ENCODE data around the gene OCEL1.

OCEL1 gene

DNA sequence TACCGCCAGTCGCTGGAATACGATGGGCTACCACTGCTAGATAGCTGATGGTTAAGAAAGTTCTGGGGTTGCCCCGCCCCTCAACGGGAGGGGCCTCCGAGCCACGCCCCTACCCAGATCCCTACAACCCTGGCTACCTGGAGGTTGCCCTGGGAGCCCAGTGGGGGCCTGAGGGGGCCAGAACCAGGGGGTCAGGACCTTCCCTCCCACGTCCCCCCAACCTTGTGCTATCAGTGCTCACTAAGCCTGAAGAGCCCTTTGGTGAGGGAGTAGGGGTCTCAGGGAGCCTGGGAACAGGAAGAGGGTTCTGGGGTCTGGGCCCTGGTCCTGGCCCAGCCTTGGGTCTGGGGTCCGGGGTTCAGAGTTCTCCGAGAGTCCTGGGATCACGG is 8.9 kb downstream of the OCEL1 start:
- H4K91ac ChIP-seq (ENCODE audit: low read length): peak overlapping the region; percentile 92
- H2BK120ac ChIP-seq (ENCODE audit: low read depth, low read length): no peak overlapping the region
- H3K4me3 ChIP-seq (ENCODE audit: insufficient read depth in 1 of 2, low read depth in 1 of 2, low read length in 2 of 2): peak overlapping the region; percentile 68 to 74
- H2BK15ac ChIP-seq (ENCODE audit: low read depth, poor library complexity, severe bottlenecking): peak overlapping the region; percentile 55
- no peaks in the 10 kb centered on the region for H3K9me3 ChIP-seq (ENCODE audit: control insufficient read depth, low read length)
- H2BK12ac ChIP-seq (ENCODE audit: low read length in 2 of 2): peak overlapping the region in 1 of 2 experiments; percentile 37
- peaks cover 35 to 62% of the 10 kb centered on the region in 2 experiments for H3K36me3 ChIP-seq (ENCODE audit: control insufficient read depth in 1 of 2, insufficient read depth in 2 of 2, low read depth in 1 of 2, low read length in 2 of 2)
- WGBS: 13% methylated on average over 9 of the region's 11 CpGs
- H3K4ac ChIP-seq (ENCODE audit: low read depth in 1 of 2, low read length in 2 of 2): peak overlapping the region; percentile 21 to 28
- peak overlapping the region; percentile 92 for H3K4me2 ChIP-seq (ENCODE audit: low read length, poor library complexity, severe bottlenecking)
- peak overlapping the region; percentile 68 for H3K27ac ChIP-seq (ENCODE audit: low read length, poor library complexity, severe bottlenecking)
- DNase-seq: peak; percentile 67
- peaks cover 24% of the 10 kb centered on the region for H3K4me1 ChIP-seq (ENCODE audit: control insufficient read depth, insufficient read depth, low read depth, low read length)
- H3K79me1 ChIP-seq (replicated peaks; ENCODE audit: low read length, poor library complexity, severe bottlenecking): peaks cover 20% of the 10 kb centered on the region
- H2BK5ac ChIP-seq (ENCODE audit: low read depth, low read length, poor library complexity, severe bottlenecking): no peak overlapping the region
- no peaks in the 10 kb centered on the region for H3K27me3 ChIP-seq (ENCODE audit: control insufficient read depth in 1 of 2, insufficient read depth in 1 of 2, low read length in 2 of 2)
- peak overlapping the region in 1 of 2 experiments; percentile 75 for H3K23ac ChIP-seq (ENCODE audit: low read length in 2 of 2)
- peak overlapping the region in 1 of 2 experiments; percentile 35 for H3K14ac ChIP-seq (ENCODE audit: low read length in 2 of 2)
- peak overlapping the region; percentile 40 to 96 for H3K18ac ChIP-seq (ENCODE audit: low read depth in 1 of 2, low read length in 2 of 2)
- H2AK5ac ChIP-seq (ENCODE audit: low read length, severe bottlenecking): peak overlapping the region; percentile 90
- H4K8ac ChIP-seq (ENCODE audit: low read length): peak overlapping the region; percentile 92
- no peak overlapping the region for H2AFZ ChIP-seq (ENCODE audit: low read depth, low read length)
- H3K9ac ChIP-seq (ENCODE audit: low read length): peak overlapping the region; percentile 60

DNA sequence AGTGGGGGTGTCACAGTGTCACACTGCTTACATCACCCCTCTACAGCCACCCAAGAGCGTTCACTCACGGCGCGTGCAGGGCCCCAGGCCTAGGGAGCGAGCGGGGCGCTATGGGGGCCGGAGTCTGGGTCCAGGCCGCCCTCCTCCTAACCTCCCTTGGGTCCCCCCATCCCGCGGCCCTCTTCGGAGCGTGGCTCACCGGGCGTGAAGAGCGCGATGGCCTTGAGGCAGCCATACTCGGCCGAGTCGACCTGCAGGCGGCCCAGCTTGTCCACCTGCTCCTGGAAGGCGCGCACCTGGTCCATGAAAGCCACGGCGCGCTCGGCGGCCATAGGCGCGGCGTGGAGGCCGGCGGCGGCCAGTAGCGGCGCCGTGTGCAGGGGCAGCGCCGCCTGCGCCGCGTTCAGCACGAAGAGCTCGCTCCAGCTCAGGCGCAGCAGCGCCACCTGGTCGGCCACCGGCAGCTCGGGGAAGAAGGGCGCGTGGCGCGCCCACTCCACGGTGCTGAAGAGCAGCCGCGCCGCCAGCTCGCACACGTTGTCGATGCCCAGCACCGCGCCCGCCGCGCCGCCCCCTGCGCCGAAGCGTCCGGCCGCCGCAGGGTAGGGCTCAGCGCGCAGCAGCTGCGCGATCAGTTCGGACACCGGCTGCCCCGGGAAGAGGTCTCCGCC is 9.4 kb downstream of the OCEL1 start:
- H3K36me3 ChIP-seq (ENCODE audit: control insufficient read depth in 1 of 2, insufficient read depth in 2 of 2, low read depth in 1 of 2, low read length in 2 of 2): peaks cover 31 to 62% of the 10 kb centered on the region in 2 experiments
- peak overlapping the region; percentile 54 for H2BK120ac ChIP-seq (ENCODE audit: low read depth, low read length)
- peak overlapping the region in 1 of 2 experiments; percentile 77 for H3K23ac ChIP-seq (ENCODE audit: low read length in 2 of 2)
- no peak overlapping the region for H2BK5ac ChIP-seq (ENCODE audit: low read depth, low read length, poor library complexity, severe bottlenecking)
- WGBS: 3% methylated on average over 63 of the region's 80 CpGs
- peaks cover 22% of the 10 kb centered on the region for H3K79me1 ChIP-seq (replicated peaks; ENCODE audit: low read length, poor library complexity, severe bottlenecking)
- H3K4ac ChIP-seq (ENCODE audit: low read depth in 1 of 2, low read length in 2 of 2): peak overlapping the region; percentile 21 to 28
- H2AFZ ChIP-seq (ENCODE audit: low read depth, low read length): no peak overlapping the region
- H3K9me3 ChIP-seq (ENCODE audit: control insufficient read depth, low read length): no peaks in the 10 kb centered on the region
- H3K4me1 ChIP-seq (ENCODE audit: control insufficient read depth, insufficient read depth, low read depth, low read length): peaks cover 26% of the 10 kb centered on the region
- peak overlapping the region; percentile 92 for H4K91ac ChIP-seq (ENCODE audit: low read length)
- peak overlapping the region; percentile 83 for H2BK15ac ChIP-seq (ENCODE audit: low read depth, poor library complexity, severe bottlenecking)
- peak overlapping the region; percentile 92 for H4K8ac ChIP-seq (ENCODE audit: low read length)
- DNase-seq: peak; percentile 79
- peak overlapping the region; percentile 68 to 74 for H3K4me3 ChIP-seq (ENCODE audit: insufficient read depth in 1 of 2, low read depth in 1 of 2, low read length in 2 of 2)
- peak overlapping the region in 1 of 2 experiments; percentile 87 for H2BK12ac ChIP-seq (ENCODE audit: low read length in 2 of 2)
- peak overlapping the region; percentile 60 for H3K9ac ChIP-seq (ENCODE audit: low read length)
- H3K27ac ChIP-seq (ENCODE audit: low read length, poor library complexity, severe bottlenecking): peak overlapping the region; percentile 68
- H2AK5ac ChIP-seq (ENCODE audit: low read length, severe bottlenecking): peak overlapping the region; percentile 90
- no peaks in the 10 kb centered on the region for H3K27me3 ChIP-seq (ENCODE audit: control insufficient read depth in 1 of 2, insufficient read depth in 1 of 2, low read length in 2 of 2)
- peak overlapping the region in 1 of 2 experiments; percentile 90 for H3K14ac ChIP-seq (ENCODE audit: low read length in 2 of 2)
- H3K4me2 ChIP-seq (ENCODE audit: low read length, poor library complexity, severe bottlenecking): peak overlapping the region; percentile 92
- peak overlapping the region; percentile 40 to 96 for H3K18ac ChIP-seq (ENCODE audit: low read depth in 1 of 2, low read length in 2 of 2)

DNA sequence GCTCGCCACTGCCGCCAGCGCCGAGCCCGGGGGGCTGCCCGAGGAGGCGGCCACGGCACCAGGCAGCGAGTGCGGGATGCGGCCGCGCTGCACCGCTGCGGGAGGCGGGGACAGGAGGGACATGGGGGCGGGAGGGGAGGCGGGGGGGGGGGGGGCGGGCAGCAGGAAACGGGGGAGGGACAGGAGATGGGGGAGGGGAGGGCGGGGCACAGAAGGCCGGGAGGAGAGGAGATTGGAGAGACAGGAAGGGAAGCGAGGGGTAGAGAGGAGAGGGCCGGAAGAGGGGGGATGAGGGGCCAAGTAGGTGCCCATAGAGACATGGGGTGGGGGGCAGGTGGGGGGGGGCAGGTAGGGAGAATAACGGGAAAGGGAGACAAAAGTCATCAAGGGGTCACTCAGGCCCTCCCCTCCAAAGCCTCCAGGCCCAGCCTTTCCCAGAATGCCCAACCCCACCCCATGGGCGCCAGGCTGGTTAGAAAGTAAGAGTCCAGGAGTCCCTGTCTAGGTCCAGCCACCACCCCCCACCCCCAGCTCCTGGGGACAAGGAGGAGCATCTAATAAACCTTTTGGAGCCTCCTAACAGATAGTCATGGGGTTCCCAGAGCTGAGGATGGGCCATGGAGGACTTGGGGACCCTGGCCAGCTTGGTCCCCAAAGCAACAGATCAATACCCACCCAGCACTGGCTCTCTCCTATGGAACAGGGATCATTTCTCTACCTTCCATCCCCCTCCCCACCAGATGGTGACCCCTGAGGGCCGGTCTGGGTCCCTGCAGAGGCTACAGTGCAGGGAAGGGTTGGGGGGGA is 10.1 kb downstream of the OCEL1 start:
- peak overlapping the region; percentile 92 for H3K4me2 ChIP-seq (ENCODE audit: low read length, poor library complexity, severe bottlenecking)
- H2AK5ac ChIP-seq (ENCODE audit: low read length, severe bottlenecking): peak overlapping the region; percentile 56
- peak overlapping the region; percentile 65 for H3K27ac ChIP-seq (ENCODE audit: low read length, poor library complexity, severe bottlenecking)
- H2BK120ac ChIP-seq (ENCODE audit: low read depth, low read length): peak overlapping the region; percentile 82
- no peak overlapping the region for H2BK5ac ChIP-seq (ENCODE audit: low read depth, low read length, poor library complexity, severe bottlenecking)
- WGBS: 10% methylated on average over 7 of the region's 27 CpGs
- peaks cover 30% of the 10 kb centered on the region for H3K4me1 ChIP-seq (ENCODE audit: control insufficient read depth, insufficient read depth, low read depth, low read length)
- H3K9ac ChIP-seq (ENCODE audit: low read length): no peak overlapping the region
- H3K36me3 ChIP-seq (ENCODE audit: control insufficient read depth in 1 of 2, insufficient read depth in 2 of 2, low read depth in 1 of 2, low read length in 2 of 2): peaks cover 28 to 60% of the 10 kb centered on the region in 2 experiments
- H3K79me1 ChIP-seq (replicated peaks; ENCODE audit: low read length, poor library complexity, severe bottlenecking): peaks cover 17% of the 10 kb centered on the region
- H2AFZ ChIP-seq (ENCODE audit: low read depth, low read length): no peak overlapping the region
- H3K4ac ChIP-seq (ENCODE audit: low read depth in 1 of 2, low read length in 2 of 2): peak overlapping the region; percentile 28 to 56
- peak overlapping the region; percentile 68 to 74 for H3K4me3 ChIP-seq (ENCODE audit: insufficient read depth in 1 of 2, low read depth in 1 of 2, low read length in 2 of 2)
- H3K23ac ChIP-seq (ENCODE audit: low read length in 2 of 2): peak overlapping the region in 1 of 2 experiments; percentile 77
- H3K9me3 ChIP-seq (ENCODE audit: control insufficient read depth, low read length): no peaks in the 10 kb centered on the region
- H2BK15ac ChIP-seq (ENCODE audit: low read depth, poor library complexity, severe bottlenecking): peak overlapping the region; percentile 78
- peak overlapping the region; percentile 57 to 96 for H3K18ac ChIP-seq (ENCODE audit: low read depth in 1 of 2, low read length in 2 of 2)
- H4K91ac ChIP-seq (ENCODE audit: low read length): peak overlapping the region; percentile 70
- no peaks in the 10 kb centered on the region for H3K27me3 ChIP-seq (ENCODE audit: control insufficient read depth in 1 of 2, insufficient read depth in 1 of 2, low read length in 2 of 2)
- peak overlapping the region; percentile 92 for H4K8ac ChIP-seq (ENCODE audit: low read length)
- H3K14ac ChIP-seq (ENCODE audit: low read length in 2 of 2): peak overlapping the region in 1 of 2 experiments; percentile 90
- H2BK12ac ChIP-seq (ENCODE audit: low read length in 2 of 2): peak overlapping the region in 1 of 2 experiments; percentile 87
- no peak for DNase-seq

All from mesenchymal stem cell (in vitro differentiated cells and primary cell).